A673 (cell line): Measurements from ENCODE around the gene FBN1. TPM values are rescaled to one million over a fixed set of nuclear protein-coding genes. Genes with fewer than 3 reads are reported as not detected.
A peak's percentile ranks its signal among the peaks of the same experiment; 100 is the strongest.

Experiments
- BruUV-seq: library from RNA; stranded (reverse); fragments of 400-500 nt; replicated peaks from 2 replicates; lab custom pipeline; 2021; lab: Mats Ljungman, UMichigan
- CTCF ChIA-PET: fragments of 300-600 bp; sonication (Branson Sonifier 250); formaldehyde crosslinking; loops from one replicate; lab custom pipeline; 2022; ENCODE audit warnings: antibody characterized with exemption; lab: Charles Lee
- POLR2A ChIA-PET: fragments of 300-600 bp; sonication (Branson Sonifier 250); formaldehyde crosslinking; loops from one replicate; lab custom pipeline; 2022; ENCODE audit warnings: antibody characterized with exemption; ENCODE audit not compliant: low non-redundant PET; lab: Charles Lee
- DNase-seq: peaks from one replicate; pipeline ENCODE4 v3.0.0-alpha.2; 2015; ENCODE audit warnings: low spot score
- H3K27ac ChIP-seq: fragments of 200-600 bp; sonication (generic); 2 replicates; pipeline ENCODE4 v1.5.1; 2016; ENCODE audit warnings: mixed run types, low read depth, mild to moderate bottlenecking, mixed read lengths, antibody characterized with exemption, low read length; ENCODE audit not compliant: poor library complexity, severe bottlenecking
- H3K27me3 ChIP-seq: fragments of 200-600 bp; sonication (generic); replicated peaks from 2 replicates; pipeline ENCODE4 v1.6.1; 2017; ENCODE audit warnings: mixed run types, low read depth, mild to moderate bottlenecking, mixed read lengths, antibody characterized with exemption, low read length; ENCODE audit not compliant: insufficient read depth, poor library complexity
- H3K36me3 ChIP-seq: fragments of 200-600 bp; sonication (generic); 2 replicates; pipeline ENCODE4 v1.6.1; 2016; ENCODE audit warnings: mixed run types, mild to moderate bottlenecking, mixed read lengths, antibody characterized with exemption, low read length; ENCODE audit not compliant: insufficient read depth, poor library complexity, severe bottlenecking
- H3K4me1 ChIP-seq: fragments of 200-600 bp; sonication (generic); 2 replicates; pipeline ENCODE4 v1.6.1; 2017; ENCODE audit warnings: mixed run types, mild to moderate bottlenecking, mixed read lengths, antibody characterized with exemption, low read length; ENCODE audit not compliant: insufficient read depth, poor library complexity, severe bottlenecking
- H3K4me3 ChIP-seq: fragments of 200-600 bp; sonication (generic); 2 replicates; pipeline ENCODE4 v1.5.1; 2016; ENCODE audit warnings: low read depth, mixed run types, mild to moderate bottlenecking, mixed read lengths, low read length; ENCODE audit not compliant: poor library complexity, severe bottlenecking
- H3K9me3 ChIP-seq: fragments of 200-600 bp; sonication (generic); 2 replicates; pipeline ENCODE4 v1.6.1; 2016; ENCODE audit warnings: mixed run types, low read depth, mild to moderate bottlenecking, mixed read lengths, antibody characterized with exemption, low read length; ENCODE audit not compliant: poor library complexity, severe bottlenecking
- EZH2 ChIP-seq: fragments of 200-600 bp; sonication (generic); IDR thresholded peaks from 2 replicates; pipeline ENCODE4 v1.6.1; 2017; ENCODE audit warnings: borderline replicate concordance, low read depth, mild to moderate bottlenecking, mixed read lengths, antibody characterized with exemption, low read length; ENCODE audit not compliant: poor library complexity, severe bottlenecking
- intact Hi-C: fragments of 100-400 bp; cut with micrococcal nuclease; formaldehyde crosslinking; loops from one replicate; pipeline ENCODE4 v1.10.0; 2022; ENCODE audit not compliant: unreplicated experiment
- total RNA-seq: library from RNA; stranded (reverse); gene quantifications from 2 replicates; pipeline ENCODE4 v1.2.3, GENCODE V29; 2021
- TF ChIP-seq, protein P1 (sequence below): fragments of 300-800, 200-600 bp; sonication (generic); conservative IDR thresholded peaks from 2 replicates; pipeline ENCODE4 v1.5.1; 2017; ENCODE audit warnings: low read depth, mild to moderate bottlenecking, antibody characterized with exemption, low read length, moderate library complexity, mixed read lengths

Gene FBN1
- total RNA-seq, 1 experiment from 2014 or later, result 25.4 TPM

GRCh38 chr15:48643206-48643605, 2.3 kb downstream of the FBN1 start:
- peak overlapping the region; percentile 87 for H3K4me3 ChIP-seq
- H3K9me3 ChIP-seq, result no peaks in the 10 kb centered on the region
- ChIA-PET CTCF (no interaction called here), POLR2A (no interaction called here)
- H3K4me1 ChIP-seq, result peaks cover 13% of the 10 kb centered on the region
- H3K27ac ChIP-seq, result no peak overlapping the region
- no peak for TF ChIP-seq EZH2
- TF ChIP-seq, protein P1, sequence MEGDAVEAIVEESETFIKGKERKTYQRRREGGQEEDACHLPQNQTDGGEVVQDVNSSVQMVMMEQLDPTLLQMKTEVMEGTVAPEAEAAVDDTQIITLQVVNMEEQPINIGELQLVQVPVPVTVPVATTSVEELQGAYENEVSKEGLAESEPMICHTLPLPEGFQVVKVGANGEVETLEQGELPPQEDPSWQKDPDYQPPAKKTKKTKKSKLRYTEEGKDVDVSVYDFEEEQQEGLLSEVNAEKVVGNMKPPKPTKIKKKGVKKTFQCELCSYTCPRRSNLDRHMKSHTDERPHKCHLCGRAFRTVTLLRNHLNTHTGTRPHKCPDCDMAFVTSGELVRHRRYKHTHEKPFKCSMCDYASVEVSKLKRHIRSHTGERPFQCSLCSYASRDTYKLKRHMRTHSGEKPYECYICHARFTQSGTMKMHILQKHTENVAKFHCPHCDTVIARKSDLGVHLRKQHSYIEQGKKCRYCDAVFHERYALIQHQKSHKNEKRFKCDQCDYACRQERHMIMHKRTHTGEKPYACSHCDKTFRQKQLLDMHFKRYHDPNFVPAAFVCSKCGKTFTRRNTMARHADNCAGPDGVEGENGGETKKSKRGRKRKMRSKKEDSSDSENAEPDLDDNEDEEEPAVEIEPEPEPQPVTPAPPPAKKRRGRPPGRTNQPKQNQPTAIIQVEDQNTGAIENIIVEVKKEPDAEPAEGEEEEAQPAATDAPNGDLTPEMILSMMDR, result no peak
- no TSS peak for BruUV-seq
- DNase-seq, result no peak
- intact Hi-C loops, result loop anchor here (10.0 kb wide), 1 partner anchor 138 kb away; no protein-coding TSS in a partner anchor
- no peaks in the 10 kb centered on the region for H3K36me3 ChIP-seq
- H3K27me3 ChIP-seq, result no peaks in the 10 kb centered on the region

GRCh38 chr15:48642795-48643194, 2.7 kb downstream of the FBN1 start:
- intact Hi-C loops, result loop anchor here (10.0 kb wide), 1 partner anchor 138 kb away; no protein-coding TSS in a partner anchor
- peak; percentile 22 for DNase-seq
- no peak overlapping the region for H3K27ac ChIP-seq

GRCh38 chr15:48641416-48641815, 4.1 kb downstream of the FBN1 start:
- Histone ChIP-seq H3K27me3 (no peaks in the 10 kb centered on the region), H3K4me1 (peaks cover 13% of the 10 kb centered on the region), H3K36me3 (no peaks in the 10 kb centered on the region), H3K27ac (no peak overlapping the region), H3K4me3 (no peak overlapping the region), H3K9me3 (no peaks in the 10 kb centered on the region)
- no TSS peak for BruUV-seq
- CTCF ChIA-PET, result no interaction called here
- DNase-seq, result peak; percentile 55
- intact Hi-C loops, result loop anchor here (10.0 kb wide), 1 partner anchor 137 kb away; no protein-coding TSS in a partner anchor
- POLR2A ChIA-PET, result no interaction called here
- TF ChIP-seq, protein P1, result peak; percentile 67
- no peak for TF ChIP-seq EZH2

More at GRCh38 chr15:48642795-48643194, 2.7 kb downstream of the FBN1 start:
- peaks cover 13% of the 10 kb centered on the region for H3K4me1 ChIP-seq
- ChIA-PET POLR2A (no interaction called here), CTCF (no interaction called here)
- no peaks in the 10 kb centered on the region for H3K27me3 ChIP-seq
- no peak for TF ChIP-seq EZH2
- TF ChIP-seq, protein P1, result no peak
- no peaks in the 10 kb centered on the region for H3K9me3 ChIP-seq
- H3K4me3 ChIP-seq, result no peak overlapping the region
- no TSS peak for BruUV-seq
- H3K36me3 ChIP-seq, result no peaks in the 10 kb centered on the region
